KMS-11 (cell line): ENCODE results near the gene USP49.

Experiments used
- H2AFZ ChIP-seq: fragments of 200-600 bp; sonication (generic); 2 replicates; pipeline ENCODE4 v1.6.1; 2016; ENCODE audit warnings: antibody characterized with exemption, mixed run types, low read depth
- H3K27ac ChIP-seq: fragments of 200-600 bp; sonication (generic); 2 replicates; pipeline ENCODE4 v1.6.1; 2016; ENCODE audit warnings: mild to moderate bottlenecking, mixed run types
- H3K27me3 ChIP-seq: fragments of 200-600 bp; sonication (generic); 2 replicates; pipeline ENCODE4 v1.6.1; 2017; ENCODE audit warnings: mild to moderate bottlenecking, low read depth, mixed run types, moderate library complexity; ENCODE audit not compliant: insufficient read depth
- H3K36me3 ChIP-seq: fragments of 200-600 bp; sonication (generic); 2 replicates; pipeline ENCODE4 v1.6.1; 2017; ENCODE audit warnings: mild to moderate bottlenecking, mixed run types; ENCODE audit not compliant: insufficient read depth
- H3K4me1 ChIP-seq: fragments of 200-600 bp; sonication (generic); 2 replicates; pipeline ENCODE4 v1.6.1; 2016; ENCODE audit warnings: mild to moderate bottlenecking, low read depth, mixed run types; ENCODE audit not compliant: poor library complexity, severe bottlenecking
- H3K4me2 ChIP-seq: fragments of 200-600 bp; sonication (generic); 2 replicates; pipeline ENCODE4 v1.7.0; 2016; ENCODE audit warnings: mild to moderate bottlenecking, mixed run types
- H3K4me3 ChIP-seq: fragments of 200-600 bp; sonication (generic); IDR thresholded peaks from 2 replicates; pipeline ENCODE4 v1.6.1; 2017; ENCODE audit warnings: low read depth, low read length, mixed read lengths; ENCODE audit not compliant: insufficient read depth
- H3K79me2 ChIP-seq: fragments of 200-600 bp; sonication (generic); 2 replicates; pipeline ENCODE4 v1.6.1; 2016; ENCODE audit warnings: low read depth, mixed run types; ENCODE audit not compliant: insufficient read depth
- H3K9ac ChIP-seq: fragments of 200-600 bp; sonication (generic); 2 replicates; pipeline ENCODE4 v1.6.1; 2016; ENCODE audit warnings: mild to moderate bottlenecking, mixed run types
- H4K20me1 ChIP-seq: fragments of 200-600 bp; sonication (generic); 2 replicates; pipeline ENCODE4 v1.6.1; 2016; ENCODE audit warnings: mild to moderate bottlenecking, mixed run types; ENCODE audit not compliant: insufficient read depth
- TF ChIP-seq, protein P1 (sequence below): fragments of 200-600 bp; sonication (generic); conservative IDR thresholded peaks from 2 replicates; pipeline ENCODE4 v1.6.1; 2017; ENCODE audit warnings: low read depth, mild to moderate bottlenecking, antibody characterized with exemption, low read length, moderate library complexity, mixed read lengths

The USP49 gene

DNA sequence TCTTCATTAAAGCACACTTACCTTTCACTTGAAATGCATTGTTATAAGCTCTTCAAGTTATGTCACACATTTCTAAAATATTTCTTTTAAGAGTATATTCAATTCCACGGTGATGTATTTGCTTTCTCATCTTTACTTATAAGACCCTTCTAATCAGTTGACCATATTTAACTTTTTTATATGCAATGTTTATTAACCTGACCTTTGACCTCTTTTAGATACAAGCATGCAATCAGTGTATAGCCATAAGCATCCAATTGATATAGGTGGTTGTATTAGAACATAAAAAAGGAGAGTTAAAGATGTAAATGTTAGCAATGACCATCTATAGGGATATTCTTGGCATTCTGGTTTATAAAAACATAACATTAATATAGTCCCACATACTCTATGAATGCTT lies 9.2 kb downstream of the USP49 start:
- Histone ChIP-seq H3K4me3 (no peak overlapping the region), H2AFZ (no peak overlapping the region), H3K4me1 (no peaks in the 10 kb centered on the region), H3K9ac (no peak overlapping the region), H3K79me2 (no peaks in the 10 kb centered on the region), H3K4me2 (no peak overlapping the region), H4K20me1 (no peaks in the 10 kb centered on the region), H3K27me3 (no peaks in the 10 kb centered on the region), H3K36me3 (no peaks in the 10 kb centered on the region), H3K27ac (no peak overlapping the region)
- TF ChIP-seq, protein P1, sequence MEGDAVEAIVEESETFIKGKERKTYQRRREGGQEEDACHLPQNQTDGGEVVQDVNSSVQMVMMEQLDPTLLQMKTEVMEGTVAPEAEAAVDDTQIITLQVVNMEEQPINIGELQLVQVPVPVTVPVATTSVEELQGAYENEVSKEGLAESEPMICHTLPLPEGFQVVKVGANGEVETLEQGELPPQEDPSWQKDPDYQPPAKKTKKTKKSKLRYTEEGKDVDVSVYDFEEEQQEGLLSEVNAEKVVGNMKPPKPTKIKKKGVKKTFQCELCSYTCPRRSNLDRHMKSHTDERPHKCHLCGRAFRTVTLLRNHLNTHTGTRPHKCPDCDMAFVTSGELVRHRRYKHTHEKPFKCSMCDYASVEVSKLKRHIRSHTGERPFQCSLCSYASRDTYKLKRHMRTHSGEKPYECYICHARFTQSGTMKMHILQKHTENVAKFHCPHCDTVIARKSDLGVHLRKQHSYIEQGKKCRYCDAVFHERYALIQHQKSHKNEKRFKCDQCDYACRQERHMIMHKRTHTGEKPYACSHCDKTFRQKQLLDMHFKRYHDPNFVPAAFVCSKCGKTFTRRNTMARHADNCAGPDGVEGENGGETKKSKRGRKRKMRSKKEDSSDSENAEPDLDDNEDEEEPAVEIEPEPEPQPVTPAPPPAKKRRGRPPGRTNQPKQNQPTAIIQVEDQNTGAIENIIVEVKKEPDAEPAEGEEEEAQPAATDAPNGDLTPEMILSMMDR, result no peak

DNA sequence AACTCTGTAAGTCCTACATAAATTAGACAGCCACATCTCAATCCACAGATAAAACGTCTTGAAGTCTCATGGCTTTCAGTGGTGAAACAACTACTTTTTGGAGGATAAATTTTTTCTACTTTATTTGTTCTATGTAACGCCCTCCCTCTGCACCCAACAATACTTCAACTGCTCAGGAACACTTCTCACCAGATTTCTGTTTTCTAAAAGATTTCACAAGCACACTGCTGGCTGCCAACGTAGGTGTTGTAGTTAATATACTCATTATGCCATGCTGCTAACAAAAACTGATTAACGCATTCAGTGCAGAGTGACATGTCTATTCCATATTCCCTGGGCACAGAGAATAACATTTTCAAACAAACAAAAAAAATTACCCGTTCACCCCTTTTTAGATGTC lies 10.2 kb downstream of the USP49 start:
- Histone ChIP-seq H3K36me3 (no peaks in the 10 kb centered on the region), H3K9ac (no peak overlapping the region), H2AFZ (no peak overlapping the region), H3K4me1 (no peaks in the 10 kb centered on the region), H3K27me3 (no peaks in the 10 kb centered on the region), H3K4me3 (no peak overlapping the region), H3K4me2 (no peak overlapping the region), H4K20me1 (no peaks in the 10 kb centered on the region), H3K27ac (no peak overlapping the region), H3K79me2 (no peaks in the 10 kb centered on the region)
- TF ChIP-seq, protein P1, result no peak

DNA sequence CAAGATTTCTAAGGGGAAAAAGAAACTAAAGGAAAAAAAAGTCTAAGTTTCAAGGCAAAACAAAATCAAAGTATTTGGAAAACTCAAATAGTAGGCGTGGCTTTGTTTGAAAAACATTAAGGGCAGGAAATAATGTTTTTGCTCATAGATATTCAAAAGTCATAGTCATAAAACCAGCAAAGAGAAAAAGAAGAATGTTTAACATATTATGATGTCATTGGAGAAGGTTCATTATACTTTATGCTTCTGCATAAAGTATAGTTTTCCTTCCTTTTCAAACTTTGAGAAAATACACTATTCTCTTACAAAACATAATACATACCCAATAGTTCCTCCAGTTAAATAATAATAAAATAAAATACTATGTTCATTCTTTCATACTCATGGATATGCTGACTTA lies 13.7 kb downstream of the USP49 start:
- H3K79me2 ChIP-seq, result no peaks in the 10 kb centered on the region
- H3K4me2 ChIP-seq, result no peak overlapping the region
- H3K36me3 ChIP-seq, result no peaks in the 10 kb centered on the region
- no peaks in the 10 kb centered on the region for H4K20me1 ChIP-seq
- H2AFZ ChIP-seq, result no peak overlapping the region
- H3K27ac ChIP-seq, result no peak overlapping the region
- no peak overlapping the region for H3K9ac ChIP-seq
- H3K27me3 ChIP-seq, result no peaks in the 10 kb centered on the region
- H3K4me1 ChIP-seq, result no peaks in the 10 kb centered on the region
- TF ChIP-seq, protein P1, result no peak
- no peak overlapping the region for H3K4me3 ChIP-seq

DNA sequence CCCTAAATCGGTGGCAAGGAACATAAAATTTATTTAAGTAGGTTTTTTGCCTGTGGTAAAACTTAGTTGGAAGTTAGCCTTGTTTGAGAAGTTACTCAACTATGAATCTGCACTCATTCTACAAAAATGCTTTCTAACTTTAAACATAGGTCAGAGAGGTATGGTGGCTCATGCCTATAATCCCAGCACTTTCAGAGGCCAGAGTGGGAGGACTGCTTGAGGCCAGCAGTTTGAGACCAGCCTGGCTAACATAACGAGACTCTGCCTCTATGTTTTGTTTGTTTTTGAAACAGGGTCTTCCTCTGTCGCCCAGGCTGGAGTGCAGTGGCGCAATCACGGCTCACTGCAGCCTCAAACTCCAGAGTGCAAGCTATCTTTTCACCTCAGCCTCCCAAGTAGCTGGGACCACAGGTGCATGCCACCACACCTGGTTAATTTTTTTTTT lies 16.2 kb downstream of the USP49 start:
- Histone ChIP-seq H2AFZ (no peak overlapping the region), H4K20me1 (no peaks in the 10 kb centered on the region), H3K27ac (no peak overlapping the region), H3K9ac (no peak overlapping the region), H3K4me3 (no peak overlapping the region), H3K79me2 (no peaks in the 10 kb centered on the region), H3K4me2 (no peak overlapping the region), H3K27me3 (no peaks in the 10 kb centered on the region), H3K4me1 (no peaks in the 10 kb centered on the region), H3K36me3 (no peaks in the 10 kb centered on the region; the same call in 1 of the 2 replicates)
- TF ChIP-seq, protein P1, result no peak
